A204.1 (cell line): ENCODE data around the gene EVA1A.

Source experiments
- FAIRE-seq: peaks from 2 replicates; lab custom pipeline; 2012; peaks lifted over from hg19 to GRCh38; lab: Jason Lieb, UNC

Gene EVA1A

DNA sequence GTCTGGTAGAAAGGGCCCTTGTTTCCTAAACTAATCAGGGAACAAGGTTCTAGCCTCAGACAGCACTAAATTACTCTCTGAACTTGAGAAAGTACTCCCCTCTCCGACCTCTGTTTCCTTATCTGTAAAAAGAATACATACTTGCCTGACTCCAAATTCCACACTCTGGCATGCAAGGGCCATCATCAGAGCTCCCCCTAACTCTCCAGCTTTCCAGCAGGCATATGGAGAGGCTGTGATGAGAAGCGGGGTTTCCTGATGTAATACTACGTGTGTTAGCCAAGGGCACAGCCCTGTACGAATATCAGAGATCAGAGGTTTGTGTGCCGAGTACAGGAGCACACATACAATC, 1.8 kb upstream of the EVA1A start:
- FAIRE-seq: no peak

DNA sequence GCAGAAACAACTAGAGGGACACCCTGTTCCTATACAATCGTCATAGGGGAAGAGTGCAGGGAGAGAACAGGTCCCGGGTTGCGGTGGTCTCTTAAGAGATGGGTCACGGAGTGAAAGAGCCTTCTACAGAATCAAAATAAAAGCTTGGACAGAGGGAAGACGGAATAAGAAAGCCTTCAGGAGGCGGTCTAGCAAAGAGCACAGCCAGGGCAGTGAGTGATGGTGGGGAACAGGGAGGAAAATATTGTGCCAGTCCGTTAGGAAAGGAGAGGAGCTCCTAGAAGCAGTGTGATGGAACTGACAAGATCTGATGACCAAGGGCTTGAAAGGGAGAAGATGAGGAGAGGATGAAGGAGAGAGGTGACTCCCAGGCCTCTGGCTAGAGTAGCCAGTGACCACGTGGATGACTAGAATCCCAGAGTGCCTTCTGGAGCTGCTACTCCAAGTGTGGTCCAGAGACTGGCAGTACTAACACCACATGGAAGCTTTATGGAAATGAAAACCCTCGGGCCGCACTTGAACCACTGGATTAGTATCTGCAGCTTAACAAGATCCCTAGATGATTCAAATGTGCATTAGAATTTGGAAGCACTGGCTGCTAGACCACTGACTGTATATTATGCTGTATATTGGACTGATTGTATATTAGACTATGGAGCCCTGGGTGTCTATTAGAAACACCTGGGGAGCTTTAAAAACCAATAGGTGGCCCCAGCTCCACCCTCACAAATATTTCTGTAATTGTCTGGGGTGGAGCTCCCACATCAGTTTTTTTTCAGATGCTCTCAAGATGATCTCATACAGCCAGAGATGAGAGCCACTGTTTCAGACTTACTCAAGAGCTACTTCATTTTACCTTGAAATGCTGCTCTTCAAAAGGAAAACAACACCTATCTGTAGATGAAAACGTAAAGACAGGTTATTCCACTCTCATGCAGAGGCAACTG, 1.1 kb upstream of the EVA1A start:
- FAIRE-seq: no peak

DNA sequence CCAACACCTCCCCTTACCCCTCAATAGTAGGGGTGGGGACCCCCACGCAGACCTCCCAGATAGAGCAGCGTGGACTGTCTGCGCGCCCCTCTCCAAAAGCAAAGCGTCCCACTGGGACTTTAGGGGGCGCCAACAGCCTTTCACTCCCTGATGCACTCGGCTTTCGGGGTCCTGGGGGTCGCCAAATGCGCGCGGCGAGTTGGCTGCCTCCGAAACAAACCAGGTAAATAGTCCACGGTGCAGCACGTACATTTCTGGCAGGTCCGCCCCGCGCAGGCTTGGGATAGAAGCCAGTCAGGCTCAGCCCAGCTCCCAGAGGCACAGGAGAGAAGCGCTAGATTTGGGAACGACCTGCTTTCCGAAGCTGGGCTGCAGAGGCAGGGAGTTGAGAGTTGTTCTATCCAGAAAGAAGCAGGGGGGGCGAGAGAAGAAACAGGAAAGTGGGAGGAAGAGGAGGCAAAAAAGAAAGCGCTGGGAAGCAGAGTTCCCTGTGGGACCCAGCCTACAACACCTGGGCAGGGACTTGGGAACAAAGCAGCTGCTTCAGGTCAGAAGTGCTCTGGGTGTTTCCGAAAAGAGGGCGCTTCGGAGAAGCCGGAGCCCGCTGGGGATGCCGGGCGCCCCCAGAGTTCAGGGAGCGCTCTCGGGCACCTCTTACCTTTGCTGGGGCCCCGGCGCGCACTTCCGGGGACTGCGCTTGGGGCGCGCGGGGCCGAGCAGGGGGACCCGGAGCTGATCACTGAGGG, 544 bp downstream of the EVA1A start:
- FAIRE-seq: no peak

DNA sequence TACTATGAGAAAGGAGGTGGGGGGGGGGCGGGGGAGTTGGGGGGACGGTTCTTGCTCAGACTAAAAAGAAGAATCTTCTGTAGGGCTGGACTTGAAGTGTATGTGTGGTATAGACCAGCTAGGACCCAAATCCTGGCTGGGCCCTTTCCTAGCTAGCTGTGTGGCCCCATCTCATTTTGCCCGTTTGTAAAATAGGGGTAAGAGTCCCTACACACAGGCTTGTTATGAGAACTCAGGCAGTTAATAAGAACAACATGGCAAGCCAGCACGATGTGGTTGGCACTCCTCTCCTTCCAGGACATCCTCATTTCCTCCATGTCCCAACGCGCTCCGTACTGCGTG, 1.1 kb downstream of the EVA1A start:
- FAIRE-seq: no peak

DNA sequence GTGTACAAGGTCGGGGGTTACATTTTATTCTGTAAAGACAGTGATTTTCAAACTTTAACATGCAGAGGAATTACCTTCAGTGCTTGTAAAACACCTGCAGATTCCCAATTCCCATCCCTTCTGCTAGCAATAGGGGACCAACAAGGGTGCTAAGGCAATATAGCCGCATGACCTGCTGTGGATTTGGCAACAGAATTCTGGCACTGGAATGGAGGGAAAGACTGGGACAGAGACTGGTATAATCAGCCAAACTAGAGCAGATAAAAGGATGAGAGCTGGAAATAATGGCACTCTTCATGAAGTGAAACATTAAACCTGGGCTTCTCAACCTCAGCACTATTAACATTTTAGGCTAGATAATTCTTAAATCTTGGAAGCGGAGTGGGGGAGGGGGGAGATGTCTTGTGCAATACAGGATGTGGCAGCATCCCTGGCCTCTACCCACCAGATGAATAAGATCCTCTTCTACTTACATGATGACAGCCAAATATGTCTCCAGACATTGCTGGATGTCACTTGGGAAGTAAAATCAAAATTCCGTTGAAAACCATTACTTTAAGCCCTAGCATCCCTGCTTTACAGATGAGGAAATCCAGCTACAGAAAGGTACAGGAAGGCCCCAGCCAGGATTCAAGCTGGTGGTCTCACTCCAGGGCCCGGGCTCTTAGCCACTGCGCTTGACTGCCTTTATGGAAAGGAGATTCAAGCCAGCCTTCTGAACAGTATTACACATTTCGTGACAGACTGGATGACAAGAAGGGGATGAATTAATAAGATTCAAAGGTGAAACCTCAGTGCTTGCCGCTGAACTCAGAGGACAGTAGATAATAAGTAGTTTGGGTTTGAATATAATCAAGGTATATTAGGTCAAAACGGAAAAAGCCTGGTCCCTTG, 1.7 kb downstream of the EVA1A start:
- FAIRE-seq: no peak

DNA sequence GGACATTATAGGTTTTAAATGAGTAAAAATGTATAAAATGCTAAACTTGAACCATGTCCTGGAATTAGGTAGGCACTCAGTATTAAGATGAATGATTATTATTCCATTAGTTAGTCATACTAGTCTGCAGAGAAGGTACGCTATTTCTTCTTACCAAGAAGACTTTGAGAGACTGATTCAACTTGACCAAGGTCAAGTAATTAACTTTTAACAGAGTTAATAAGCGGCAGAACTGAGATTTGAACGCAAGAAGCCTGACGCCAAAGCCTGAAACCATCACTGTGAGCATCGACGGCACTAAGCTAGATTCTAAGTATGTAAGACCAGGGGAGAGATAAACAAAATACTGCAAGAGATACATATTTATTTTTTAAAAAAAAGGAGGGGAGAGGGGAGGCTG, 2.6 kb downstream of the EVA1A start:
- no peak for FAIRE-seq

DNA sequence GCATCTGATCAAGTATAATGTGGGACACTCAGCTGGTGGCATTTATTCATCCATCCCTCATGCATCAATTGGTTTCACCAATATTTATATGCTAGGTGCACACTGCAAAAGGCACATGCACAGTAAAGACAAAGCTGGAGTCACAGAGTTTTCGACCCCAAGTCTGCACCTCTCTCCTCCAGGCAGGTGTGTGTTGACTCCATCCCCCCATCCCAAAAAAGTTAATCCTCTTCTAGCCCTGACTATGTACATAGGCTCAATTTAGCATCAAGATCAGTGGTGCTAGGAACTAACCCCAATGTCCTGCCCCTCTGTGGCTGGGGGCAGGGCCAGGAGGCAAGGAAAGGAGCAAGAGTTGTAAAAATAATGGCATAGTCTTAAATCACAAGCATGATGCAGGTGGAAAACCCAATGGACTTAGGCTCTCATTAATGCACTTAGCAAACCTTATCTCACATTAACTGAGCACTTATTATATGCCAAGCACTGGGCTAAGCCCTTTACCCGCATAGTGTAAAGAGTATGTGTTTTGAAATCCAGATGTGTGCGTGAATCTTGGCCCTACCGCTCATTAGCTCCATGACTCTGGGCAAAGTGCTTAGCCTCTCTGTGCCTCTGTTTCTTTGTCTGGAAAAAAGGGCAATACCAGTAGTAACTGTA, 3.1 kb downstream of the EVA1A start:
- no peak for FAIRE-seq

DNA sequence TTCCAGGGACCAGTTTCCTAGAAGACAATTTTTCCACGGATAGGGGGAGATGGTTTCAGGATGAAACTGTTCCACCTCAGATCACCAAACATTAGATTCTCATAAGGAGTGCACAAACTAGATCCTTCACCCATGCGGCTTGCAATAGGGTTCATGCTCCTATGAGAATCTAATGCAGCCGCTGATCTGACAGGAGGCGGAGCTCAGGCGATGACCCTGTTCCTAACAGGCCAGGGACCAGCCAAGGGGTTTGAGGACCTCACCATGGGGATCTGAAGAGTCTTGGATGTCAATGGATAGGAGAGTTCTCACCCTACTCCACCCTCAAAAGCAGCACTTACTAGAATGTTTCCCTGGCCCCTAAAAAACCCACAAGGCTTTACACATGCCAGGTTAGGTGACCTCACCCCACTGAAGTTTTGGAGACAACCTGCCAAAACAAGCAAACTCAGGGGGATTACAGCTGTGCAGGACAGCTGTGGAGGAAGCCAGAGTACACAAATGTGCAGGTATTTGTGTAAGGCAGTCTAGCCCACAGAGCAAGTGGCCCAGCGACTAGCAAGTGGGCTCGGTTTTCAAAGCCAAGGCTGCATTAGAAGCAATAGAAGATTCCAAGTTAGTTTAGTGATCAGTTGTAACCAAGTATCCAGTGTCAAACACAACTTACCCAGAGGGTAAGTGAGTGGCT, 3.9 kb downstream of the EVA1A start:
- no peak for FAIRE-seq

DNA sequence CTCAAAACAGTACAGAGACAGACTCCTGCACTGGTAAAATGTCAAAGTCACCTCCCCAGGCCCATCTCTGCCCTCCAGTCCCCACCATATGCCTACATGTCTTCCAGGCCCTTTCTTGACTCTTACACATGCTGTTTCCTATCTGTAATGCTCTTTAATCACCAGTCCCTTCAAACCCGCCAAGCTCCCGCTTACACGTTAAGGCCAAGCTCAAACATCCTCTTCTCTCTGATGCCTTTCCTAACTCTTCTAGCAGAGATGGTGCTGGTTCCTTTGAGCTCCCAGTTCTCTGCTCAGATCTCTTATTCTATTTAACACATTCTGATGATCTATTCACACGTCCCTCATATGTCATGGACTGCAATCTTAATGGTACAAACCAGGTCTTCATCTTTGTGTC, 5.0 kb downstream of the EVA1A start:
- no peak for FAIRE-seq

DNA sequence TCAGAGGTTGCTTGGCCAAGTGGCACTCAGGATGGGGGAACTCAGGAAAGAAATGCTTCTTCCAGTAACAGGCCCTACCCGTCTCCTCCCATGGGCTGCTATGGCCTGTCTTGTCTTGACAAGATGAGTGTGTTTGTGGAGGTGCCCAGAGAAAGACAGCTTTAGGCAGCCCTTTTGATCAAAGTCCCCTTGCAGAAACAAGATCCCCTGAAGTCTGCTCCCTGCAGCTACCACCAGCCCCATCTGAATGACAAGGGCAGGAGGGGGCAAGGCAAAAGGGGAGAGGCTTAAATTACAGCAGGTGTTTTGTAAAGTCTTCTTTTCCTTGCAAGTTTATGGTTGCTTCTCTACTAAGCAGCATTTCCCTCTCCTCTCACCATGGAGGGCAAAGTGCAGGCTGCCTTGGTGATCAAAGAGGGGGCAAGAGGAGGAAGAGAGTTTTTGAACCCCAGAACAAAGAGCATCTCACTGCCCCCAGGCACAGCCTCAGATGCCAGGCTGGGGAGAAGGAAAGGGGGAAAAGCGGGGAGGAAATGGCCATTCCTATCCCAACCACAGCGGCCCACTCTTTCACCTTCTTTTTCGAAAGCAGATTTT, 6.7 kb downstream of the EVA1A start:
- FAIRE-seq: no peak

DNA sequence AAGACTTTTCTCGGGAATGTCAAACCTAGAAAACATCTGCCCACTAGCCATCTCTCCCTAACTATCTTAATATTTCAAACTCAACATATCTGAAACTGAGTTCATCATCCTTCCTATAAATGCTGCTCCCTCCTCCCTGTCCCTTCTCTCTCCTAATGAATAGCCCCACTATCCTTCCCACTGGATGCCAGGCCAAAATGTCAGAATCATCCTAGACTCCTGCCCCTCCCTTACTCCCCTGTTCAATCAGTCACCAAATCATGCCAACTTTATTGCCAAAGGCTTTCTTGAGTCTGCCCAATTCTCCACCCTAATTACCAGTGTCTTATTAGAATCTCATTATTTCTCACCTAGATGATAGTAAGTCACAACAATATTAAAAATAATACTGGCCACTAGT, 8.5 kb downstream of the EVA1A start:
- FAIRE-seq: no peak

DNA sequence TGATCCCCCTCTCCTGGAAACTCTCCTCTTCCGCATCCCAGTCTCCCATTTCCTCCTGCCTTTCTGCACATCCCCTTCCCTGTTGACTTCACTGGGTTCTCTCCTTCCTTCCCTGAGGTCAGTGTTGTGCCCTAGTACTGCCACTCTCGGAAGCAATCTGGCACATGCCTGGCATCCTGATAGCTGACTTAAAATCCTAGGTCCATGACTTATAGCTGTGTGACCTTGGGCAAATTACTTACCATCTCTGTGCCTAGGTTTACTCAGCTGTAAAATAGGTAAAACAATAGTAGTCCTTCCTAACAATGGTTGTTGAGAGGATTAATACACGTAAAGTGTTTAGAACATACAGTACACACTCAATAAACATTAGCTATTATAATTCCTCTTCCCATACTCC, 9.3 kb downstream of the EVA1A start:
- FAIRE-seq: no peak

DNA sequence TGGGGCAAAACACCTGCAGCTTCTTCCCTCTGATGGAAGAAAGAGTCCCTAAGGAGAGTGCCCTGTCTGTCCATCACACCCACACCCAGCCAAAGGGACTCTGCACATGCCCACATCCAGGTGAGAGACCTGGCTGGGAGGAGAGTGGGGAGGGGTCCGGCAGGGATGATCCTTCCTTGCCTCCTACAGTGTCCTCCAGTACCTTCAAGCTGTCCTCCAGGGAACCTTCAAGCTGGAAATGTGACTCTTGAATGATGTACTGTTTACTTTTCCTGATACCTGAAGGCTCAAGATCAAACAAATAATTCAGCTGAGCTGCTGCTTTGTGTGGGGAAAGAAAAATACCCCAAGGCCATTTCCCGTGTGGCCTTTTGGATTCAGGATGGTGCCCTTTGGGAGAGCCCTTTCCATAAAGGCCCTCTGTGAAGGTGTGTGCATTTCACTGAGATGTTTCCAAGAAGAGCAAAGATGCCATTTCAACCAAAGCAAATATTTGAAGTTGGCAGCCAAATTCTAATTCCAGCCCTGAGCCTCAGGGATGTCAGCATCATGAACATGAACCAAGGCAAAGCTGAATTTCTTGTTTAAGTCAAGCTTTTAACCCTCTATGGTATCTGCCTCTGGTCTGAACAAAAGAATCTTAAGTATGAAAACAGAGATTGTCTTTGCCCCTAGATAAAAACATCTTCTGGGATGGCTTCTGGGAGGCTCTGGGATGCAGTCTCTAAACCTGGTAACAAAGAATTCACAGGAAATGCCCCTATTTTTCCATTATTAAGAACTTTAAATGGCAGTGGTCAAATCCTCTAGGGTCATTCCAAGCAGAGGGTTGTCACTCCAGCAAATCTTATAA, 11.1 kb downstream of the EVA1A start:
- FAIRE-seq: no peak

DNA sequence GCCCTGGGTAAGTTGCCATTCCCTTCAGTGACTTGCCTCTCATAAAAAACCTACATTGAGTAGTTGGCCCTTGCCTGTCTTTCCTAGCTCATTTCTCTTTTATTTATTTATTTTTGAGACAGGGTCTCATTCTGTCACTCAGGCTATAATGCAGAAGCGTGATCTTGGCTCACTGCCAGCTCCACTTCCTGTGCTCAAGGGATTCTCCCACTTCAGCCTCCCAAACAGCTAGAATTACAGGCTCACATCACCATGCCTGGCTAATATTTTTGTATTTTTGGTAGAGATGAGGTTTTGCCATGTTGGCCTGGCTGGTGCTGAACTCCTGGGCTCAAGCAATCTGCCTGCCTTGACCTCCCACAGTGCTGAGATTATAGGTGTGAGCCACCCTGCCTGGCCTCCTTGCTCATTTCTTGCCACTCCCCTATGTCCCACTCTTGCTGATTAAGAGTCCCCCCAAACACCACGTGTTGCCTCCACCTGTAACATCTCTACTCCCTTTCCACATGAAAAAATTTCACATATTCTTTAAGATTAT, 12.6 kb downstream of the EVA1A start:
- no peak for FAIRE-seq

DNA sequence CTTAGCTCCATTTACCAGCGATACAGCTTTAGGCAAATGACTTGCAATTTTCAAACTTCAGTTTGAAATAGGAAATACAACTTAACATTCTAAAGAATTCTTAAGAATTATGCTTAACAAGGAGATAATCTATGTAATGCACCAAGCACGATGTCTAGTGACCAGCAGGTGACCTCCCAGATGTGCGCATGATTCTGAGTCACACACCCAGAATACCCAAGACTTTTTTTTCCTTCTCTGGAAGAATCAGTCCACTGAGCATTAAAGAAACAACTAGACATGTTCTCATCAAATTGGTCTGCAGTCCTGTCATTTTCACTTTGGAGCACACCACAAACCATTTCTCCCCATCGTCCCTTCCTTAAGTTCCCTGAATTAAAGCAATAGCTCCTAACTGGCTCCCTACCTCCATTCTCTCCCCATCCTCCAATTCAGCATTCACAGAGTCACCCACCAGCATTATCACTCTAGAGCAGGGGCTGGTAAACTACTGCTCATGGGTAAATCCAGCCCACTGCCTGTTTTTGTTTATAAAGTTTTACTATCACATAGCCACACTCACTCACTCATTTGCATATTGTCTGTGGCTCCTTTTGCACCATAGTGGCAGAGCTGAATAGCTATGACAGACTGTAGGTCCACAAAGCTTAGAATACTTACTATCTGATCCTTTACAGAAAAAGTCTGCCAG, 13.2 kb downstream of the EVA1A start:
- FAIRE-seq: no peak

DNA sequence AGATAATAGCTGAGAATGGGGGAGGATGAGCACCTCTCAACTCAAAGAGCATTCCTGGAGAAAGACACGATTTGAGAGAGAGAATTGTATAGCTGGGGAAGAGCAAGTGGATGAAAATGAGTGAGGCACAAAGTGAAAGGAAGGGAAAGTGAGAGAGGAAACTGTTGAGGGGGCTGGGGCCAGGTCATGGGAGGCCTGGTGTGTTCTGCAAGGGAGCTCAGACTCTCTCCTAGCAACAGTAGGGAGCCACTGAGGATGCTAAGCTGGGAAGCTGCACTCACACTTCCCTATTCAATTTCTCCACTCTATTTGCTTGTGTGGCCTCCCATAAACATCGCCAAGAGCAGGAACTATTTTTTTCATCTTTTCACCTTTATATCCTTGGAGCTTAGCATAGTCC, 14.8 kb downstream of the EVA1A start:
- no peak for FAIRE-seq

DNA sequence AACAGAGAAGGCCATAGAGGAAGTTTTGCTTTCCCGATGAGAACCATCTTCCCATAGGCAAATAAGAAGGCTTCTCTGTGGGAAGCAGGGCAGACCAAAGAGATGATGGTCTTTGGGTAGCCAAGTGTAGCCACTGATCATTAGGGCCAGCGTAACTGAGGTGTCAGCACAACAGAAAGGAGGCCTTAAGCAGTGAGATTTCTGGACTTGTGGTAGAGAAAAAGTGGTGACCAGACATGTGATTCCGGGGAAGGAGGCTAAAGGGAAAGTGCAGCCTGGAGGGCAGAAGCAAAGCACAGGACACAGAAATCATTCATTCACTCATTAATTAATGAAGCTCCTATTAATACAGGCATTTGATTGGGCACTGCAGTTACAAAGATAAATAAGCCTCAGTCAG, 15.4 kb downstream of the EVA1A start:
- FAIRE-seq: no peak

DNA sequence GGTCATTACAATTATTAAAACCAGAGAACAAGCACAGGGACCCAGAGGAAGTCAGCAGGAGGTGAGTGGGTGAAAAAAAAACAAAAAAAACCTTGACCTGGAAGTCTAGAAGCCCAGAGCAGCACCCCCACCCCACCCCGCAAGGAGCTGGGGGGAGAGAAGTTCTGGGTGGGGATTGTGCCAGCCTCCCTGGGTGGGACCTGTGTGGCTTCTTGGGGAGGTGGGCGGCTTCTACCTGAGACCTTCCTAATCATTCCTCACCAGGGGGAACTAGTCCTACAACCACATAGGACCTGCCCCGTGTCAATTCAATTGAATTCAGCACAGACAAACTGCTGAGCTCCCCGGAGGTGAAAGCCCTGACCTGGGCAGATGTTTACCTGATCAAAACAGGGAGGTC, 17.3 kb downstream of the EVA1A start:
- no peak for FAIRE-seq

DNA sequence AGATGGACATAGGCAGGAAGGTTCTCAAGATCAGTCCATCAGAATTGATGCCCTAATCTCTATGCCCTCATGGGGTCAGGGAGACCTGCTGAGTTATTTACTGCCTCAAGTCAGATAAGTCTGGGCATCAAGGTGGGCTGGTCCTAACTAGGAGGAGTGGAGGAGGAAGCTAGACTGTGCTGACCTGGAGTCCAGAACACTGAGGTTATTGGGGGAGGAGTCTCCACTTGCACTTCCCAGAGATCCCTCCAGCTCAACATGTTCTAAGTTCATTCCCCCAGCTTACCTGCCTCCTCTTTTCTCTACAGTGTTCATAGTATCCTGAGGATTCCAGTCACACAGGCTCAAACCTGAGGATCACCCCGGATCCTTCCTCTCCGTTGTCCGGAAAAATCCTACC, 19.3 kb downstream of the EVA1A start:
- FAIRE-seq: no peak
